HCT116 (cell line): ENCODE data around the gene TRAF3IP1. TPM values are rescaled to one million over a fixed set of nuclear protein-coding genes. Genes with fewer than 3 reads are reported as not detected.

Experiments
- ATAC-seq: fragments of 200-7000 bp; cut with Tn5 transposase; 2 replicates; pipeline ENCODE4 v1.9.1; 2020; ENCODE audit warnings: mild to moderate bottlenecking, moderate library complexity
- BruUV-seq: library from RNA; stranded (reverse); fragments of 400-500 nt; replicated peaks from 2 replicates; lab custom pipeline; 2021; lab: Mats Ljungman, UMichigan
- CTCF ChIA-PET: fragments of 300-600 bp; sonication (Branson Sonifier 250); formaldehyde crosslinking; loops from one replicate; lab custom pipeline; 2021; ENCODE audit warnings: antibody characterized with exemption; lab: Charles Lee
- POLR2A ChIA-PET: fragments of 300-600, 350-600 bp; sonication (Branson Sonifier 250); formaldehyde crosslinking; loops from one replicate; lab custom pipeline; 2021; ENCODE audit warnings: antibody characterized with exemption; lab: Charles Lee
- RAD21 ChIA-PET, 2 experiments: fragments of 300-600 bp; sonication (Branson Sonifier 250); formaldehyde crosslinking; loops; one replicate each; lab custom pipeline; 2023; ENCODE audit warnings: low total read pairs in 2 of 2; ENCODE audit not compliant: uncharacterized antibody in 2 of 2, unreplicated experiment in 2 of 2, low non-redundant PET in 1 of 2; lab: Charles Lee
- DNase-seq: peaks from one replicate; pipeline ENCODE4 v3.0.0-alpha.2; 2010; ENCODE audit warnings: low read depth, low spot score
- H2AFZ ChIP-seq: fragments of 200-600 bp; shearing (Covaris generic), sonication (generic); 2 replicates; pipeline ENCODE4 v1.6.1; 2017; ENCODE audit warnings: low read depth, mixed run types, mixed read lengths, antibody characterized with exemption, low read length; ENCODE audit not compliant: poor library complexity, severe bottlenecking
- H3K27ac ChIP-seq: 2 replicates; pipeline ENCODE4 v1.5.1; 2012; ENCODE audit warnings: low read depth, low read length
- H3K27me3 ChIP-seq: fragments of 200-600 bp; sonication (generic); 2 replicates; pipeline ENCODE4 v1.6.1; 2016; ENCODE audit warnings: mixed run types, low read length, mixed read lengths; ENCODE audit not compliant: insufficient read depth
- H3K36me3 ChIP-seq, 2 experiments: fragments of 200-500 bp in 1 of 2; fragments of 200-600 bp in 1 of 2; sonication (Bioruptor generic) in 1 of 2; sonication (generic) in 1 of 2; 2 replicates each; pipeline versions ENCODE4 v1.5.1 to v1.6.1; 2014 to 2016; ENCODE audit warnings: low read length in 2 of 2, inconsistent platforms in 1 of 2, mixed read lengths in 1 of 2, mixed run types in 1 of 2; ENCODE audit not compliant: insufficient read depth in 2 of 2, control insufficient read depth in 1 of 2
- H3K4me1 ChIP-seq, 2 experiments: fragments of 200-600 bp in 1 of 2; sonication (generic) in 1 of 2; 2 replicates each; pipeline versions ENCODE4 v1.5.1 to v1.6.1; 2012 to 2017; ENCODE audit warnings: low read length in 2 of 2, inconsistent platforms in 1 of 2, mild to moderate bottlenecking in 1 of 2, mixed read lengths in 1 of 2, mixed run types in 1 of 2, moderate library complexity in 1 of 2; ENCODE audit not compliant: insufficient read depth in 2 of 2, control insufficient read depth in 1 of 2
- H3K4me2 ChIP-seq: fragments of 200-600 bp; sonication (generic); 2 replicates; pipeline ENCODE4 v1.6.1; 2017; ENCODE audit warnings: mixed run types, low read length, mixed read lengths
- H3K4me3 ChIP-seq, 2 experiments: fragments of 200-600 bp in 1 of 2; sonication (generic) in 1 of 2; replicated peaks in 1 of 2; 2 replicates each; pipeline ENCODE4 v1.5.1; 2011 to 2016; ENCODE audit warnings: low read length in 2 of 2, control low read depth in 1 of 2, low read depth in 1 of 2, mild to moderate bottlenecking in 1 of 2, mixed read lengths in 1 of 2, mixed run types in 1 of 2
- H3K79me2 ChIP-seq: fragments of 200-600 bp; sonication (generic); 2 replicates; pipeline ENCODE4 v1.6.1; 2017; ENCODE audit warnings: mild to moderate bottlenecking, mixed run types, low read length, moderate library complexity, mixed read lengths; ENCODE audit not compliant: insufficient read depth
- H3K9ac ChIP-seq: fragments of 200-600 bp; sonication (generic); 2 replicates; pipeline ENCODE4 v1.6.1; 2016; ENCODE audit warnings: low read length, mixed read lengths
- H3K9me2 ChIP-seq: fragments of 200-600 bp; sonication (generic), shearing (Covaris generic); 2 replicates; pipeline ENCODE4 v1.6.1; 2017; ENCODE audit warnings: mixed run types, mild to moderate bottlenecking, moderate library complexity; ENCODE audit not compliant: insufficient read depth
- H3K9me3 ChIP-seq, 2 experiments: fragments of 200-500 bp in 1 of 2; fragments of 200-600 bp in 1 of 2; sonication (Bioruptor generic) in 1 of 2; sonication (generic) in 1 of 2; 2 replicates each; pipeline ENCODE4 v1.6.1; 2014 to 2017; ENCODE audit warnings: low read length in 2 of 2, mixed read lengths in 2 of 2, inconsistent platforms in 1 of 2, low read depth in 1 of 2, mild to moderate bottlenecking in 1 of 2, mixed run types in 1 of 2, moderate library complexity in 1 of 2; ENCODE audit not compliant: control insufficient read depth in 1 of 2, insufficient read depth in 1 of 2
- H4K20me1 ChIP-seq: fragments of 200-600 bp; sonication (generic), shearing (Covaris generic); 2 replicates; pipeline ENCODE4 v1.6.1; 2017; ENCODE audit warnings: mixed run types, mild to moderate bottlenecking, moderate library complexity; ENCODE audit not compliant: insufficient read depth
- CTCF ChIP-seq, 3 experiments: fragments of 200-600 bp in 1 of 3; sonication (generic) in 1 of 3; IDR thresholded peaks in 2 of 3; conservative IDR thresholded peaks in 1 of 3; 2 replicates each; pipeline ENCODE4 v1.5.1; 2012 to 2017; ENCODE audit warnings: low read depth in 2 of 3, low read length in 2 of 3, antibody characterized with exemption in 1 of 3, borderline replicate concordance in 1 of 3, control low read depth in 1 of 3, mild to moderate bottlenecking in 1 of 3, mixed read lengths in 1 of 3, mixed run types in 1 of 3, moderate library complexity in 1 of 3; ENCODE audit not compliant: insufficient read depth in 1 of 3
- FOSL1 ChIP-seq: IDR thresholded peaks from 2 replicates; pipeline ENCODE4 v1.6.1; 2012; ENCODE audit warnings: low read depth
- POLR2AphosphoS5 ChIP-seq: IDR thresholded peaks from 2 replicates; pipeline ENCODE4 v1.6.1; 2011; ENCODE audit warnings: mild to moderate bottlenecking, low read depth, low read length, moderate library complexity
- RAD21 ChIP-seq: IDR thresholded peaks from 2 replicates; pipeline ENCODE4 v1.6.1; 2012; ENCODE audit warnings: low read depth, mild to moderate bottlenecking
- intact Hi-C: fragments of 100-400 bp; cut with micrococcal nuclease; formaldehyde crosslinking; loops from 2 replicates; pipeline ENCODE4 v1.10.0; 2022
- total RNA-seq: library from RNA; stranded (reverse); gene quantifications from one replicate; pipeline ENCODE4 v1.2.1, GENCODE V29; 2021; ENCODE audit not compliant: unreplicated experiment

The TRAF3IP1 gene
- total RNA-seq, 1 experiment from 2014 or later, result 19.4 TPM

GRCh38 chr2:238433300-238433915, 113.1 kb downstream of the TRAF3IP1 start:
- Histone ChIP-seq H3K79me2 (peaks cover 82% of the 10 kb centered on the region), H3K4me1 (peaks cover 4 to 9% of the 10 kb centered on the region in 2 experiments)
- BruUV-seq, result no TSS peak

More at GRCh38 chr2:238433300-238433915, 113.1 kb downstream of the TRAF3IP1 start:
- H3K9me3 ChIP-seq, result peaks cover 3 to 6% of the 10 kb centered on the region in 2 experiments; a peak in 2 of 4 replicates
- H4K20me1 ChIP-seq, result no peaks in the 10 kb centered on the region
- H3K4me3 ChIP-seq, result no peak overlapping the region
- intact Hi-C loops, result no loop called here
- no peaks in the 10 kb centered on the region for H3K9me2 ChIP-seq
- POLR2A ChIA-PET, result no interaction called here
- peaks cover 21 to 36% of the 10 kb centered on the region in 2 experiments; a peak in 3 of 4 replicates for H3K36me3 ChIP-seq
- no peak overlapping the region for H3K9ac ChIP-seq
- ATAC-seq, result peak; percentile 66
- RAD21 ChIA-PET, result no interaction called here
- H3K27me3 ChIP-seq, result no peaks in the 10 kb centered on the region
- CTCF ChIA-PET, result interaction anchor here (1.3 kb wide), 1 partner anchor 62 kb away, joined by 7 read pairs; no protein-coding TSS in a partner anchor
- no peak for DNase-seq
- no peak overlapping the region for H3K27ac ChIP-seq
- TF ChIP-seq RAD21 (no peak), FOSL1 (no peak), POLR2AphosphoS5 (no peak), CTCF (IDR thresholded peaks at IDR 0.05 in 2 of 3, conservative IDR thresholded peaks at IDR 0.05 in 1 of 3; ENCODE audit: borderline replicate concordance in 1 of 3, insufficient read depth in 1 of 3, low read depth in 2 of 3, low read length in 2 of 3) (peak in 2 of 3 experiments; percentile 10 to 11; a peak in 1 of 6 replicates)
- H3K4me2 ChIP-seq, result no peak overlapping the region
- H2AFZ ChIP-seq, result no peak overlapping the region
